ENCODE measurements around the gene UBL4A. TPM values are rescaled to one million over a fixed set of nuclear protein-coding genes. Genes with fewer than 3 reads are reported as not detected.

UBL4A gene
- total RNA-seq (10 to 100 TPM; 38.3 to 69.9 (median 46.3) TPM), polyA plus RNA-seq (100 to 1,000 TPM in 2 of 3 donors, 10 to 100 TPM in 1; 64.4 to 118 (median 106) TPM)
- long read RNA-seq, donor 1, transcript UBL4A-202 (4 exons, 2,382 nt): major isoform, 81 of 97 reads
- long read RNA-seq, donor 1, partial matches to known transcripts: 0 of 97 reads
- long read RNA-seq, donor 1, other reads (novel, unspliced or antisense): 12 of 97 reads
- long read RNA-seq, donor 2, transcript UBL4A-202 (4 exons, 2,382 nt): major isoform, 254 of 288 reads
- long read RNA-seq, donor 2, transcript UBL4A-205 (2 exons, 629 nt): minor isoform, 10 of 288 reads
- long read RNA-seq, donor 2, partial matches to known transcripts: 1 of 288 reads
- long read RNA-seq, donor 2, other reads (novel, unspliced or antisense): 23 of 288 reads

DNA sequence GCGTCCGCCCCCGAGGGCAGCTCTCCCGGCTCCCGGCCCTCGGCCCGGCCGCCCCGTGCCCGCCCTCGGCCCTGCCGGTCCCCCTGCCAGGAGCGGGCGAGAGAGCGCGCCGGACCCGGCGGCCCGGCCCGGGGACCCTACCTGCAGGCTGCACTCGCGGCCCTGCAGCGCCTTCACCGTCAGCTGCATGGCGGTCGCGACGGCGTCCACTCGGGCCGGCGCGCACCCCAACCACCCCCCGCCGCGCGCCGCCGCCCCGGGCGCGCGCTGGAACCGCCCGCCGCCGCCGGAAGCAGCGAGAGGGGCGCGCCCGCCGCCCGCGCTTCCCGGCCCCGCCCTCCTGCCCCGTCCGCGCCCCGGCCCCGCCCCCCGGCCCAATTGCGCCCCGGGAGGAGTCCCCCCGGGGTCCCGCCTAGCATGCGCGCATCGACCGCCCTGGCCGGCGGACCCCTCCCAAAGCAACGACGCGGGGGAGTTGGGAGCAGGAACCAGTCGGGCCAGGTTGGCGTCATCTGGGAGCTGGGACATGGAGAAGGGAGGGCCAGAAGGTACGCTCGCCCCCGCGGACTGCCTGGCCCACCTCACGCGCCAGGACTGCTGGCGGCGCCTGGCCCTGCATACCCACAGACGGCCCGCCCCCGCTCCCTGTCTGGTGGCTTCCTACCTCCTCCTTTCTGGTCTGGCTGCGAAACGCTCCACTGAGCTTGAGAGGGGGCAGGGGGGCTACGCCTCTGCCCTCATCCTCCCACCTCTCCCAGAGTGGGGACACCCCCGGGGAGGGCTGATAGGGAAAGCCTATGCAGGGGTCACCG is at the start of gene UBL4A:
UBL4A (minus strand) TSS at position 220 of the 812 bp plus-strand sequence; CDS start at position 189, 31 bp downstream.
- peak; percentile 68 to 72 for DNase-seq
- Histone ChIP-seq H3K4me1 (peaks cover 10% of the 10 kb centered on the region), H3K4me3 (peak within 1 kb of the TSS; percentile 74), H3K27me3 (ENCODE audit: insufficient read depth in 3 of 3, low read length in 2 of 3) (no peaks in the 10 kb centered on the region), H3K9me3 (no peaks in the 10 kb centered on the region), H3K27ac (peak within 1 kb of the TSS; percentile 89), H3K36me3 (ENCODE audit: insufficient read depth in 1 of 2, low read depth in 1 of 2) (peaks cover 2 to 11% of the 10 kb centered on the region in 2 donors)
- peak; percentile 18 to 30 (median 22) for ATAC-seq
- 0 to 36% (median 2%) methylated on average over 1 to 91 of the region's 95 CpGs for WGBS, 3 donors
- TF ChIP-seq, protein P1, sequence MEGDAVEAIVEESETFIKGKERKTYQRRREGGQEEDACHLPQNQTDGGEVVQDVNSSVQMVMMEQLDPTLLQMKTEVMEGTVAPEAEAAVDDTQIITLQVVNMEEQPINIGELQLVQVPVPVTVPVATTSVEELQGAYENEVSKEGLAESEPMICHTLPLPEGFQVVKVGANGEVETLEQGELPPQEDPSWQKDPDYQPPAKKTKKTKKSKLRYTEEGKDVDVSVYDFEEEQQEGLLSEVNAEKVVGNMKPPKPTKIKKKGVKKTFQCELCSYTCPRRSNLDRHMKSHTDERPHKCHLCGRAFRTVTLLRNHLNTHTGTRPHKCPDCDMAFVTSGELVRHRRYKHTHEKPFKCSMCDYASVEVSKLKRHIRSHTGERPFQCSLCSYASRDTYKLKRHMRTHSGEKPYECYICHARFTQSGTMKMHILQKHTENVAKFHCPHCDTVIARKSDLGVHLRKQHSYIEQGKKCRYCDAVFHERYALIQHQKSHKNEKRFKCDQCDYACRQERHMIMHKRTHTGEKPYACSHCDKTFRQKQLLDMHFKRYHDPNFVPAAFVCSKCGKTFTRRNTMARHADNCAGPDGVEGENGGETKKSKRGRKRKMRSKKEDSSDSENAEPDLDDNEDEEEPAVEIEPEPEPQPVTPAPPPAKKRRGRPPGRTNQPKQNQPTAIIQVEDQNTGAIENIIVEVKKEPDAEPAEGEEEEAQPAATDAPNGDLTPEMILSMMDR (IDR thresholded peaks at IDR 0.05): no peak
- intact Hi-C loops (cut with DNase I): no loop called here

DNA sequence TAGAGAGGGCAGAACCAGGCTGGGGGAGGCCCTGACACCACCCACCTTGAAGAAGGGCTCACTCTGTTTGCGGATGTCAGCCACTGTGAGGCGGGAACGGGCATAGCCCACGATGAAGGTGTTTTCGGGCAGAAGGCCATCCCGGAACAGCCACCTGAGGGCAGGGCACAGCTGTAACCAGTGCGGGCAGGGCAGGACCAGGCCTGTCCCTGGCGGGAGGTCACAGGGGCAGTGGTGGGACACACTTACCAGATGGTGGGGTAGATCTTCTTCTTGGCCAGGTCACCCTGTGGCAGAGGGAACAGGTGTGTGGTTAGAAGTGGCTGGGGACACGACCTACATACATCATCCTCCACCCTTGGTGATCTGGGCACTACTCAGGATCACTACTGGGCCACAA is 49.5 kb upstream of the UBL4A start:
- Histone ChIP-seq H3K36me3 (ENCODE audit: insufficient read depth in 1 of 2, low read depth in 1 of 2) (peaks cover 0 to 25% of the 10 kb centered on the region in 2 donors), H3K27ac (no peak overlapping the region), H3K4me3 (no peak overlapping the region), H3K27me3 (ENCODE audit: insufficient read depth in 3 of 3, low read length in 2 of 3) (no peaks in the 10 kb centered on the region), H3K9me3 (no peaks in the 10 kb centered on the region), H3K4me1 (no peaks in the 10 kb centered on the region)
- no peak for ATAC-seq
- DNase-seq: no peak
- 85 to 86% (median 85%) methylated on average over 6 to 9 of the region's 9 CpGs for WGBS, 3 donors
- TF ChIP-seq, protein P1 (IDR thresholded peaks at IDR 0.05): no peak
- intact Hi-C loops (cut with DNase I): loop anchor here in 1 of 2 donors (2.0 kb wide), 2 partner anchors 161 to 1577 kb away; partner anchors contain the start of gene FLNA

DNA sequence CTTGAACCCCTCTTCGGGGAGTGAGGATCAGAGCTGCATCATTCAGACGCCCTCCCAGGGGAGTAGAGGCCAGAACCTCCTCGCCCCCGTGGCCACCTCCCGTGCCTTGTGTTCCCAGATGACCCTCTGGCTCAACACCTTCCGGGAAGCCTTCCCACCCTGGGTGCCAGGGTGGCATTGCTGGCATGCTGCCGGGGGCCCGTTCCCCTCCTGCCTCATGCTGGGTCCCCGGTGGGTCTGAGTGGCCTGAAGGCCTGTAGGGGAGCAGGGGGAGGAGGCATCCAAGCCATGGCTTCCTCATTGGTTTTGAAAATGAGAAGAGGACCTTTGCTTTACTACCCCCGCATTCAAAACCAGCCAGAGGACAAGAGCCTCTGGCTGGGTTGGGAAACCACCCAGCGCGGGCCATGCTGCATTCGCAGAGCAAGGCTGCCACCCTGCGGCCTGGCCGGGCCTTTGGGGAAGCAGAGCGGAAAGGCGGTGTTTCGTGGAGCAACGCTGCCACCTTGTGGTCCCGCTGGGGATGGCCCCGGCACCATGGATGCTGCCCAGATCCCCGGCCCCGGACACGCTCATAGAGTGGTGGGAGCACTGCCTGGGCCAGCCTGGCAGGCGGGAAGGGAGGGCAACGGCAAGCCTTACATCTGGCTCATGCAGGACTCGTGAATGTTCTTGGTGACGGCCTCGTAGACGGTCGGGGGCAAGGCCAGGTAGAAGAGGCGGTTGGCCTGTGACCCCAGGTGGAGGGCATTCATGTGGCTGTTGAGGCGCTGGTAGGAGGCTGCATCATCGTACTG is 48.3 kb upstream of the UBL4A start:
- Histone ChIP-seq H3K4me3 (no peak overlapping the region), H3K9me3 (no peaks in the 10 kb centered on the region), H3K27me3 (ENCODE audit: insufficient read depth in 3 of 3, low read length in 2 of 3) (no peaks in the 10 kb centered on the region), H3K4me1 (no peaks in the 10 kb centered on the region), H3K36me3 (ENCODE audit: insufficient read depth in 1 of 2, low read depth in 1 of 2) (peaks cover 0 to 25% of the 10 kb centered on the region in 2 donors), H3K27ac (no peak overlapping the region)
- 17 to 21% (median 21%) methylated on average over 25 to 34 of the region's 34 CpGs for WGBS, 3 donors
- intact Hi-C loops (cut with DNase I): loop anchor here (2.0 to 5.0 kb wide), 5 partner anchors 117 to 1576 kb away; partner anchors contain the start of gene FLNA (in 1 of the 2)
- peak; percentile 96 to 98 (median 96) for ATAC-seq
- TF ChIP-seq, protein P1 (IDR thresholded peaks at IDR 0.05): peak; percentile 99
- DNase-seq: peak; percentile 89 to 95

DNA sequence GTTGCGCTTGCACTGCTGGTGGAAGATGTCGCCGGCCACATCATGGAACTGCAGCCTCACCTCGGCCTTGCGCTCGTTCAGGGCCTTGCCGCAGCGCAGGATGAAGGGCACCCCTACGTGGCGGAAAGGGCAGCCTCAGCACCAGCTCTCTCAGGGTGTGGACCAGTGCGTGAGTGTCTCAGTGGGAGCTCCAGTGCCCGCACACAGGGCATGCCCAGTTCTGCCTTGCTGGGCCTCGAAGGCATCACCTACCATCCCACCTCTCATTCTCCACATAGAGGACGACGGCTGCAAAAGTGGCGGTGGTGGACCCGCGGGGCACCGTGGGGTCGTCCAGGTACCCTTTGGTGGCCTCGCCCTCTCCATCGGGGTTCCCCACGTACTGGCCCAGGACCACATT is 46.3 kb upstream of the UBL4A start:
- no peaks in the 10 kb centered on the region for H3K9me3 ChIP-seq
- intact Hi-C loops (cut with DNase I): loop anchor here (5.0 kb wide), 3 partner anchors 115 to 395 kb away; no protein-coding TSS in a partner anchor
- H3K4me1 ChIP-seq: no peaks in the 10 kb centered on the region
- no peak for ATAC-seq
- TF ChIP-seq, protein P1 (IDR thresholded peaks at IDR 0.05): no peak
- H3K4me3 ChIP-seq: no peak overlapping the region
- H3K27me3 ChIP-seq (ENCODE audit: insufficient read depth in 3 of 3, low read length in 2 of 3): no peaks in the 10 kb centered on the region
- 88 to 95% (median 94%) methylated on average over 16 to 23 of the region's 23 CpGs for WGBS, 3 donors
- no peak overlapping the region for H3K27ac ChIP-seq
- no peak for DNase-seq
- peaks cover 0 to 25% of the 10 kb centered on the region in 2 donors for H3K36me3 ChIP-seq (ENCODE audit: insufficient read depth in 1 of 2, low read depth in 1 of 2)

Measured in psoas muscle (tissue), 8 donors.